HepG2 (cell line): ENCODE data around the gene TGM3. TPM values are rescaled to one million over a fixed set of nuclear protein-coding genes. Genes with fewer than 3 reads are reported as not detected.

Source experiments
- AHR ChIP-seq: IDR thresholded peaks from 2 replicates; pipeline ENCODE4 v1.6.1; 2018; ENCODE audit warnings: missing genetic modification reagents, missing compliant biosample characterization
- GRHL1 ChIP-seq: sonication (generic); formaldehyde crosslinking; conservative IDR thresholded peaks from 2 replicates; pipeline ENCODE4 v1.8.0; 2022; ENCODE audit warnings: missing genetic modification reagents
- KDM4B ChIP-seq: sonication (generic); formaldehyde crosslinking; IDR thresholded peaks from 2 replicates; pipeline ENCODE4 v1.4.0; 2020; ENCODE audit warnings: missing genetic modification reagents
- PBX2 ChIP-seq: IDR thresholded peaks from 2 replicates; pipeline ENCODE4 v1.6.1; 2016; ENCODE audit warnings: control low read depth
- SMARCC2 ChIP-seq: fragments of 450-650 bp; IDR thresholded peaks from 2 replicates; pipeline ENCODE4 v1.6.1; 2017; ENCODE audit warnings: antibody characterized with exemption, mild to moderate bottlenecking
- ZNF121 ChIP-seq: sonication (generic); formaldehyde crosslinking; IDR thresholded peaks from 2 replicates; pipeline ENCODE4 v1.5.0; 2020; ENCODE audit warnings: mild to moderate bottlenecking, missing genetic modification reagents
- ZNF567 ChIP-seq: sonication (generic); formaldehyde crosslinking; IDR thresholded peaks from 2 replicates; pipeline ENCODE4 v1.8.1; 2023; ENCODE audit warnings: mild to moderate bottlenecking, missing genetic modification reagents, borderline replicate concordance
- polyA plus RNA-seq, 8 experiments: library from polyadenylated mRNA; depleted of rRNA in 3 of 8; stranded (reverse) in 7 of 8; unstranded in 1 of 8; fragments of >200 nt; fragmentation: Illumina TruSeq in 4 of 8; extraction: Trizol in 4 of 8; gene quantifications; 2 replicates each; pipeline versions ENCODE4 v1.2.1 to v1.2.3, GENCODE V29; 2011 to 2016; ENCODE audit warnings: low read depth in 4 of 8, missing spikeins in 1 of 8, mixed read lengths in 1 of 8; ENCODE audit not compliant: insufficient read depth in 1 of 8
- total RNA-seq, 5 experiments: library from RNA; depleted of rRNA; stranded (reverse); fragments of >200 nt; fragmentation: Illumina TruSeq; extraction: Trizol; gene quantifications; 2 replicates each; pipeline ENCODE4 v1.2.3, GENCODE V29; 2016; ENCODE audit warnings: low read depth in 1 of 5
- TF ChIP-seq, protein P1 (sequence below), 2 experiments: sonication (generic) in 1 of 2; formaldehyde crosslinking in 1 of 2; IDR thresholded peaks; 2 replicates each; pipeline versions ENCODE4 v1.6.1 to v1.9.0; 2014 to 2022; ENCODE audit warnings: antibody characterized with exemption in 1 of 2, borderline replicate concordance in 1 of 2, inconsistent platforms in 1 of 2, low read depth in 1 of 2, missing genetic modification reagents in 1 of 2

TGM3 gene
- total and polyA plus RNA-seq, 2 of the 13 experiments (the other 11 are each of a cell fraction or from before 2014, with no cell fraction given), result not detected

DNA sequence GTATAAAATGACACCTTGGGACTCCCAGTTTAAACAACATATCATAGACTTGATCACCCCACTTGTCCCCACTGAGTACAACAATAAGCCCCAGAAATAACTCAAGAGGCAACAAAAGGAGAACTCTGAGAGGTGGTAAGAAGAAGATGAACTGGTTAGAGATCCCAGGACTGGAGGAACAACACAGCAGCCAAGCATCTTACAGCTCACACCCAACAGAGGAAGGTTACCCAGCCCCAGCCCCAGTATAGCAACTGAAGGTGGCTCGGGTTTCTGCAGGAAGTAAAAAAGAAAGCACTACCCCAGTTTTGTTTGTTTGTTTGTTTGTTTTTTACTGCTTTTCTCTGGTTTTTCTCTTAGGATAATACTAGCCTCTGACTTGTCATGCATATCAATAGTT is 67.8 kb downstream of the TGM3 start (continued):
- TF ChIP-seq AHR (CRISPR knock-in tag) (no peak), KDM4B (CRISPR knock-in tag) (no peak), GRHL1 (CRISPR knock-in tag) (no peak), SMARCC2 (no peak), ZNF567 (CRISPR knock-in tag) (no peak), ZNF121 (CRISPR knock-in tag) (no peak), PBX2 (CRISPR knock-in tag) (no peak)
- TF ChIP-seq, protein P1, sequence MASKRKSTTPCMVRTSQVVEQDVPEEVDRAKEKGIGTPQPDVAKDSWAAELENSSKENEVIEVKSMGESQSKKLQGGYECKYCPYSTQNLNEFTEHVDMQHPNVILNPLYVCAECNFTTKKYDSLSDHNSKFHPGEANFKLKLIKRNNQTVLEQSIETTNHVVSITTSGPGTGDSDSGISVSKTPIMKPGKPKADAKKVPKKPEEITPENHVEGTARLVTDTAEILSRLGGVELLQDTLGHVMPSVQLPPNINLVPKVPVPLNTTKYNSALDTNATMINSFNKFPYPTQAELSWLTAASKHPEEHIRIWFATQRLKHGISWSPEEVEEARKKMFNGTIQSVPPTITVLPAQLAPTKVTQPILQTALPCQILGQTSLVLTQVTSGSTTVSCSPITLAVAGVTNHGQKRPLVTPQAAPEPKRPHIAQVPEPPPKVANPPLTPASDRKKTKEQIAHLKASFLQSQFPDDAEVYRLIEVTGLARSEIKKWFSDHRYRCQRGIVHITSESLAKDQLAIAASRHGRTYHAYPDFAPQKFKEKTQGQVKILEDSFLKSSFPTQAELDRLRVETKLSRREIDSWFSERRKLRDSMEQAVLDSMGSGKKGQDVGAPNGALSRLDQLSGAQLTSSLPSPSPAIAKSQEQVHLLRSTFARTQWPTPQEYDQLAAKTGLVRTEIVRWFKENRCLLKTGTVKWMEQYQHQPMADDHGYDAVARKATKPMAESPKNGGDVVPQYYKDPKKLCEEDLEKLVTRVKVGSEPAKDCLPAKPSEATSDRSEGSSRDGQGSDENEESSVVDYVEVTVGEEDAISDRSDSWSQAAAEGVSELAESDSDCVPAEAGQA (IDR thresholded peaks at IDR 0.05; ENCODE audit: low read depth), result no peak
- TF ChIP-seq, protein P1 (CRISPR knock-in tag; IDR thresholded peaks at IDR 0.05; ENCODE audit: borderline replicate concordance), result no peak
